Measurements from ENCODE around the gene BMPR1B.

BMPR1B gene

GRCh38 chr4:95048296-95048695 is 290.5 kb downstream of the BMPR1B start:
- Histone ChIP-seq H3K27ac (no peak overlapping the region), H3K27me3 (ENCODE audit: insufficient read depth, low read depth) (no peaks in the 10 kb centered on the region), H2AFZ (ENCODE audit: low read depth) (no peak overlapping the region), H4K20me1 (ENCODE audit: insufficient read depth) (no peaks in the 10 kb centered on the region), H3K4me1 (ENCODE audit: low read depth, poor library complexity, severe bottlenecking) (no peaks in the 10 kb centered on the region), H3K9ac (no peak overlapping the region), H3K4me2 (no peak overlapping the region), H3K4me3 (IDR thresholded peaks at IDR 0.05; ENCODE audit: insufficient read depth, low read depth, low read length) (no peak overlapping the region), H3K36me3 (ENCODE audit: insufficient read depth) (no peaks in the 10 kb centered on the region), H3K79me2 (ENCODE audit: insufficient read depth, low read depth) (no peaks in the 10 kb centered on the region)
- no peak for TF ChIP-seq CTCF (conservative IDR thresholded peaks at IDR 0.05; ENCODE audit: low read depth, low read length)

- Histone ChIP-seq H3K36me3 (ENCODE audit: insufficient read depth) (no peaks in the 10 kb centered on the region), H3K27ac (no peak overlapping the region), H3K4me2 (no peak overlapping the region), H3K4me1 (ENCODE audit: low read depth, poor library complexity, severe bottlenecking) (no peaks in the 10 kb centered on the region), H4K20me1 (ENCODE audit: insufficient read depth) (no peaks in the 10 kb centered on the region), H3K27me3 (ENCODE audit: insufficient read depth, low read depth) (no peaks in the 10 kb centered on the region), H3K4me3 (IDR thresholded peaks at IDR 0.05; ENCODE audit: insufficient read depth, low read depth, low read length) (no peak overlapping the region), H3K9ac (no peak overlapping the region), H2AFZ (ENCODE audit: low read depth) (no peak overlapping the region), H3K79me2 (ENCODE audit: insufficient read depth, low read depth) (no peaks in the 10 kb centered on the region)
- TF ChIP-seq CTCF (conservative IDR thresholded peaks at IDR 0.05; ENCODE audit: low read depth, low read length) = no peak
Observed at GRCh38 chr4:95049551-95050233, 291.9 kb downstream of the BMPR1B start.

GRCh38 chr4:95050980-95051701 is 293.4 kb downstream of the BMPR1B start:
- no peak overlapping the region for H3K4me2 ChIP-seq
- H3K27ac ChIP-seq = no peak overlapping the region
- no peaks in the 10 kb centered on the region for H3K36me3 ChIP-seq (ENCODE audit: insufficient read depth)
- H3K9ac ChIP-seq = no peak overlapping the region
- H3K27me3 ChIP-seq (ENCODE audit: insufficient read depth, low read depth) = no peaks in the 10 kb centered on the region
- H3K4me3 ChIP-seq (IDR thresholded peaks at IDR 0.05; ENCODE audit: insufficient read depth, low read depth, low read length) = no peak overlapping the region
- peaks cover 7% of the 10 kb centered on the region for H3K4me1 ChIP-seq (ENCODE audit: low read depth, poor library complexity, severe bottlenecking)
- H3K79me2 ChIP-seq (ENCODE audit: insufficient read depth, low read depth) = no peaks in the 10 kb centered on the region
- H2AFZ ChIP-seq (ENCODE audit: low read depth) = no peak overlapping the region
- H4K20me1 ChIP-seq (ENCODE audit: insufficient read depth) = no peaks in the 10 kb centered on the region
- no peak for TF ChIP-seq CTCF (conservative IDR thresholded peaks at IDR 0.05; ENCODE audit: low read depth, low read length)

- Histone ChIP-seq H3K27me3 (ENCODE audit: insufficient read depth, low read depth) (no peaks in the 10 kb centered on the region), H3K79me2 (ENCODE audit: insufficient read depth, low read depth) (no peaks in the 10 kb centered on the region), H3K4me1 (ENCODE audit: low read depth, poor library complexity, severe bottlenecking) (peaks cover 12% of the 10 kb centered on the region), H4K20me1 (ENCODE audit: insufficient read depth) (no peaks in the 10 kb centered on the region), H2AFZ (ENCODE audit: low read depth) (no peak overlapping the region), H3K36me3 (ENCODE audit: insufficient read depth) (no peaks in the 10 kb centered on the region), H3K9ac (no peak overlapping the region), H3K27ac (no peak overlapping the region), H3K4me2 (no peak overlapping the region), H3K4me3 (IDR thresholded peaks at IDR 0.05; ENCODE audit: insufficient read depth, low read depth, low read length) (no peak overlapping the region)
- no peak for TF ChIP-seq CTCF (conservative IDR thresholded peaks at IDR 0.05; ENCODE audit: low read depth, low read length)
Observed at GRCh38 chr4:95051702-95052020, 293.9 kb downstream of the BMPR1B start.

All from KMS-11 (cell line).